RWPE2 (cell line): ENCODE results near the gene LPO.

Experiments used
- ATAC-seq: fragments of 200-7000 bp; cut with Tn5 transposase; 3 replicates; pipeline ENCODE4 v1.9.1; 2021; ENCODE audit warnings: low read depth
- DNase-seq: peaks from one replicate; pipeline ENCODE4 v3.0.0-alpha.2; 2020; ENCODE audit warnings: low spot score
- H3K27ac ChIP-seq: fragments of 450-650 bp; 2 replicates; pipeline ENCODE4 v1.5.1; 2017; ENCODE audit warnings: mild to moderate bottlenecking; ENCODE audit not compliant: poor library complexity, severe bottlenecking
- H3K27me3 ChIP-seq: fragments of 250-450 bp; sonication (Bioruptor Pico); 2 replicates; pipeline ENCODE4 v1.5.1; 2021; ENCODE audit warnings: mild to moderate bottlenecking, moderate library complexity; ENCODE audit not compliant: insufficient read depth, poor library complexity, severe bottlenecking
- H3K36me3 ChIP-seq: fragments of 250-450 bp; sonication (Bioruptor Pico); 2 replicates; pipeline ENCODE4 v1.5.1; 2020; ENCODE audit warnings: low read depth, mild to moderate bottlenecking, moderate library complexity
- H3K4me1 ChIP-seq: fragments of 250-450 bp; sonication (Bioruptor Pico); 2 replicates; pipeline ENCODE4 v1.5.1; 2021; ENCODE audit warnings: mild to moderate bottlenecking, moderate library complexity; ENCODE audit not compliant: insufficient read depth, poor library complexity, severe bottlenecking
- H3K4me3 ChIP-seq: fragments of 250-450 bp; sonication (Bioruptor Pico); 2 replicates; pipeline ENCODE4 v1.5.1; 2021; ENCODE audit warnings: mild to moderate bottlenecking, moderate library complexity; ENCODE audit not compliant: severe bottlenecking
- H3K9me3 ChIP-seq: fragments of 250-450 bp; sonication (Bioruptor Pico); 2 replicates; pipeline ENCODE4 v1.5.1; 2021; ENCODE audit warnings: mild to moderate bottlenecking, moderate library complexity; ENCODE audit not compliant: severe bottlenecking
- CTCF ChIP-seq: fragments of 450-650 bp; IDR thresholded peaks from one replicate; pipeline ENCODE4 v1.5.1; 2017; ENCODE audit warnings: mild to moderate bottlenecking, moderate library complexity; ENCODE audit not compliant: poor library complexity, severe bottlenecking

The LPO gene

GRCh38 chr17:58275417-58275816, 37.0 kb downstream of the LPO start:
- Histone ChIP-seq H3K27ac (no peak overlapping the region), H3K4me1 (no peaks in the 10 kb centered on the region), H3K9me3 (no peaks in the 10 kb centered on the region), H3K36me3 (no peaks in the 10 kb centered on the region), H3K27me3 (peaks cover 28% of the 10 kb centered on the region), H3K4me3 (no peak overlapping the region)
- TF ChIP-seq CTCF, result no peak
- DNase-seq, result no peak
- ATAC-seq, result no peak

- Histone ChIP-seq H3K4me3 (no peak overlapping the region), H3K27me3 (peaks cover 31% of the 10 kb centered on the region)
Observed at GRCh38 chr17:58276423-58276822, 38.0 kb downstream of the LPO start.

GRCh38 chr17:58277107-58277801, 38.9 kb downstream of the LPO start:
- H3K36me3 ChIP-seq, result no peaks in the 10 kb centered on the region
- DNase-seq (no peak), ATAC-seq (no peak)
- no peak overlapping the region for H3K4me3 ChIP-seq
- no peaks in the 10 kb centered on the region for H3K4me1 ChIP-seq
- H3K9me3 ChIP-seq, result no peaks in the 10 kb centered on the region
- peaks cover 31% of the 10 kb centered on the region for H3K27me3 ChIP-seq
- no peak overlapping the region for H3K27ac ChIP-seq
- peak; percentile 22 for TF ChIP-seq CTCF

More at GRCh38 chr17:58276423-58276822, 38.0 kb downstream of the LPO start:
- Histone ChIP-seq H3K27ac (no peak overlapping the region), H3K4me1 (no peaks in the 10 kb centered on the region), H3K9me3 (no peaks in the 10 kb centered on the region), H3K36me3 (no peaks in the 10 kb centered on the region)
- no peak for TF ChIP-seq CTCF
- no peak for DNase-seq
- no peak for ATAC-seq

- H3K27me3 ChIP-seq, result peaks cover 31% of the 10 kb centered on the region
- TF ChIP-seq CTCF, result no peak
- H3K4me3 ChIP-seq, result no peak overlapping the region
- H3K9me3 ChIP-seq, result no peaks in the 10 kb centered on the region
- no peaks in the 10 kb centered on the region for H3K4me1 ChIP-seq
- ATAC-seq (no peak; the same call in 2 of the 3 replicates), DNase-seq (no peak)
- H3K36me3 ChIP-seq, result no peaks in the 10 kb centered on the region
- H3K27ac ChIP-seq, result no peak overlapping the region
Observed at GRCh38 chr17:58277802-58278595, 39.6 kb downstream of the LPO start.

GRCh38 chr17:58278661-58279015, 40.3 kb downstream of the LPO start:
- H3K27me3 ChIP-seq, result peaks cover 31% of the 10 kb centered on the region
- H3K4me1 ChIP-seq, result no peaks in the 10 kb centered on the region
- H3K27ac ChIP-seq, result no peak overlapping the region
- H3K36me3 ChIP-seq, result no peaks in the 10 kb centered on the region
- H3K9me3 ChIP-seq, result no peaks in the 10 kb centered on the region
- DNase-seq, result no peak
- H3K4me3 ChIP-seq, result no peak overlapping the region
- no peak for TF ChIP-seq CTCF
- peak; percentile 21; the same call in 2 of the 3 replicates for ATAC-seq
